GM18507 (cell line): Measurements from ENCODE around the gene NFIB.

ENCODE experiments used
- DNase-seq: peaks from one replicate; pipeline ENCODE4 v3.0.0; 2011; ENCODE audit warnings: low read depth; ENCODE audit not compliant: insufficient read length; ENCODE audit errors: extremely low spot score
- FAIRE-seq: peaks from 2 replicates; lab custom pipeline; 2011; peaks lifted over from hg19 to GRCh38; lab: Jason Lieb, UNC

NFIB gene

DNA sequence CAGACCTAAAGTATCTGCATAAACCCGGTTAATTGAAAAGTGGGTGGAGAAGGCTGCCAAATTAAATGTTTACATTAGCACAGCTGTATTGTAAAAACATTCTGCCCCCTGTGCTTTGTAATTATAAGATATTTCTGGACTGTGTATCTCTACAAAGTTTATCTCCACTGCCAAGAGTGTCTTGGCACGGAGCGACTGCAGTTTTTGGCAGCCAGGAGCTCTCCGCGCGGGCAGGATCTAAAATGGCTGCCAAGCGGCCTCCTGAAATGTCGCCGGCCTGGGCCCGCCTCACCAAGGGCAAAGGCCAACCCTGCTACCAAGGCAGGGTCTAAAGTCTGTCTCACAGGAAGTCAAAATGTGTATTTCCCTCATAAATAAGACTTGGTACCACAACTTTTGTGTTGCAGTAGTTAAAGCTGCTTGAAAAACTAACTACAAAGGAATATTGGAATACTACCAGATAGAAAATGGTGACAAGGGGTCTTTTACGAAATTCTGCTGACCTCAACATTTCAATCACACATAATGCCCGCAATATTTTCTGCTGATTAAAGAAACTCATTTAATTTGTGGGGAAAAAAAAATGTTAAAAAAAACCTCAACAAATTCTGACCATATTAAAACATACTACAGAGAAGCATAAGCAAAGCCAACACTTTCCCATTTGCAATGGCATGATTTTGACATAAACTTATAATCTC is 110.4 kb downstream of the NFIB start:
- FAIRE-seq: no peak
- DNase-seq: no peak

DNA sequence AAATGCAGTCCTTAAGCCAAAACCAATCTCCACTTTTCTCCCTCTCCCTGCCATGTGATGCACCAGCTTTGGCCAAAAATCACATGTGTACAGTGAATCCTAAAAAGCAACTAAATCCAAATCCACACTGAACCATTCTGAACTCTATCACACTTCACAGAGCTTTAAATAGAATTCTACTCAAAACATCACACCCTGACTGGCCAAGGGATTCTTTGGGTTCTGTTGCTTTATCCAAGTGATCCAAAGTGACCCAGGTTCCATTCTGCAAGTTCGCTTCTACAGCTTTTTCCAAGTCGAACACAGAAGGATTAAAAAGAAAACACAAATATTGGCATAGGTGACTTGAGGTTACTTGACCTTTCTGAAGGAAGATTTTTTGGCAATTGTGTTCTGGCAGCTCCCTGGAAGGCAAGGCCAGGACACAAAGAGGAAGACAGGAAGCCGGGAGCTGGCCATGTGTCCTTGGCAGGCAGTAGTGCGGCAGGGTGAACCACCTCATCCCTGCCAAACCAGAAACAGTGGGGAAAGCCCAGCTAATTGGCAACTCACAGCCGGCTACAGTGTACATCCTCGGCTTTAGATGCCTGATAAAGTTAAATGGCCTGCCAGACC is 115.0 kb downstream of the NFIB start:
- FAIRE-seq (no peak), DNase-seq (no peak)

DNA sequence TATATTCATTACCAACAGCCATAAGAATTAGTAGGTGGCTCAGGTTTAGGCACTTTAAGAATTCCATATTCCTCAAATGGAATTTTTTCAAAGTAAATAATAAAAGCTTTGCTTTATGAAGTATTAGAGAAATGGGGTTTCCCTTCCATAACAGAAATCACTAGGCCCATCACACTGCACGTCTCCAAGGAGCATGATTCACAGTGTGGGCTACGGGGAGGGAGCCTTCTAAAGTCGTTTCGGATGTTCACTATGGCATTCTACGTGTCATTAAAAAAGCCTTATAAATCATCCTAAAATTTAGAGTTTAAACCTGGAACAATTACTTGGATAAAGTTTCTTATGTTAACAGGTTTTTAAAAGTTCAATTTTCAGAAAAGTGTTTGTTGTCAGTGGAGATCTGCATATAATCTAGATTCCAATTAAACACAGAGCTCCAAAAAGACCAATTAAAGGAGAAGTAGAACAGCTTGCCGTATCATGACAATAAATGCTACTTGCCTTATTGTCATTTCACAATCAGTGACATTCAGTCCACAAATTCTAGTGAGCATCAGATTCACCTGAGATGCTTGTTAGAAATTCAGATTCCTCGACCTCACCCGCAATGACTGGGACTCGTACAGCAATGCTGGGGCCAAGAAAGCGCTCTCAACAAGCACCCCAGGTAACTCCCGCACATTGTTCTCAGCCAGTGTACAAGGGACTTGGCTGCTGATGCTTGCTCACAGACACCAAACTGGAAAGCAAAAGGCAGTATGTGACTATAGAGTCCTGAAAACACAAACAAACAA is 115.7 kb downstream of the NFIB start:
- no peak for FAIRE-seq
- DNase-seq: no peak

DNA sequence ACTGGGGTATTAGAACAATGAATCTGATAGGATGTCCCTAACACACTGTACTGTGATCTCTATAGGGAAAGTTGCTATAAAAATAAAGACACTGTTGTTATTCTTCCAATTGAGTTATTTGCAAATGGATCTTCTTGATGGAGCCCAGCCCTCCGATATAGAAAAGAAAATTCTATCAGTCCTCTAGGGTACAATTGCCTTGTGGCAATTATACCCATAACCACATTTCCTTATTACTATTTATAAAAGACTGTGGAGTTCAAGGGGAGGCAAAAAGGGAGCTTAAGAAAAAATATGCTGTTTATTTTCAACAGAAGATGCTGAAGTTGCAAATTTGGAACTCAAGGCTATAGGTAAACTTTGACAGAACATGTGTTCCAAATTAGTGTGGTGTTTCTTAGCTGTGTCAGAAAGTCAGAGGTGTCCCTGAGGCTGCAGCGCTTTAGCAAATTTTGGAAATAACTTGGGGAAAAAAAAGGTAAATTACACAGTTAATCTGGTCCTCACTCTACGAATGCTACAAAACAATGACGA is 116.5 kb downstream of the NFIB start:
- FAIRE-seq: no peak

DNA sequence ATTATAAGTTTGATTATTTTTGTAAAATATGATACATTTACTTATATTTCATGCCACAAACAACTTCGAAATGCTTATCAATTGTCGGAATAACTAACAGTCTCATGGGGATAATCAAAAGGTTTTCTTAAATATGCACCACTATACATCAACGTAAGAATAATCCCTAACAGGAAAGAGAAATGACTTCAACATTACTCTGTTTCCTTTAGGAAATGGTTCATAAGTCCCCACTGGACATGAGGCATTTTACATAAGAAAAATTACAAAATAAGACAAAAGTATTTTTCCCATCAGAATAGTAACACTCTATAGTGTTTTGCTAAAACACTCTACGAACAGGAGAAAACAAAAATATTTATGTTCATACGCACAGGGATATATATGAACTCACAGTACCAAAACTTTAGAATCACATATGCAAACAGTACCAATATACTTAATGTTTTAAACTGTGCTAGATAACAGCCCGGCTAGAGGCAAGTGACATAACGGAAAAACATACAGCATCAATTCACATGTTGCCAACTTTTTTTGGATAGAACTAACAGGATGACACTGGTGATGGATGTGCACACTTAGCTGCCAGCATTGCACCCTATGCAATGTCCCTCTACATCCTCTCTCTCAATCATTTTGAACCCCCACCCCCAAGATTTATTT is 120.5 kb downstream of the NFIB start:
- no peak for DNase-seq
- no peak for FAIRE-seq

More for the DNA sequence above, 116.5 kb downstream of the NFIB start:
- no peak for DNase-seq

DNA sequence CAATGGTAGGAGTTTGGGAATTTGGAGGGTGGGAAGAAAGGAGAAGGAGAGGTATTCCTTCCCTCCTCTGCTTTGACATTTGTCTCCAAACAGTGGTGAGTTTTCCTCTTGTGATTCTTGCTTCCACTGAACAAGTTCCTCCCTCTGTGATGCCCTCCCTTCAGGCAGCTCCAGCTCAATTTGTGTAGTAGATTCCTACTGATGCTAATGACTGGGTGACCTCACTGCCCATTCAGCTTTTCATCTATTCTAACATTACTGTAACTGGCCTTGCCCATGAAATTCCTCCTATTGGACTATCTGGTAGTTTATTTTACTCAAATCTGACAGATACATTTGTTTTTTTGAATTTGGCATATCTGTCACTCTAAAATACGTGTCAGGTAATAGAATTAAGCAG is 121.4 kb downstream of the NFIB start:
- FAIRE-seq: no peak
- no peak for DNase-seq

DNA sequence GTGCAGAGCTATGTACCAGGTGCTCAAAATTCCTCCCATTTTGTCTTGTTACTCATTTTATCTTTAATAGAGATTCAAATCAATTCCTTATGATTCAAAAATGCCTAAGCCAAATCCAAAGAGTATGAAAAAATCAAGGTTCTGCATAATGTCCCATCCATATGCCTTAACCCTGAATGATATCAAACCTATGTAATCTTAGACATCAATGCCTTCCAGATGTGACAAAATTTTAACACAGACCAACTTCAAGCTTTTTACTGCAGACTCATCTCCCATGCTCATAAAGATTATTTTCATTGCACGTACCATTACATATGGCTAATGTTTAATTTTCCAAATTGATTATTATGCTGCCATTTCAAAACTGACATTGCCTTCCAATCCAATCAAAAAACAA is 122.4 kb downstream of the NFIB start:
- FAIRE-seq (no peak), DNase-seq (no peak)

DNA sequence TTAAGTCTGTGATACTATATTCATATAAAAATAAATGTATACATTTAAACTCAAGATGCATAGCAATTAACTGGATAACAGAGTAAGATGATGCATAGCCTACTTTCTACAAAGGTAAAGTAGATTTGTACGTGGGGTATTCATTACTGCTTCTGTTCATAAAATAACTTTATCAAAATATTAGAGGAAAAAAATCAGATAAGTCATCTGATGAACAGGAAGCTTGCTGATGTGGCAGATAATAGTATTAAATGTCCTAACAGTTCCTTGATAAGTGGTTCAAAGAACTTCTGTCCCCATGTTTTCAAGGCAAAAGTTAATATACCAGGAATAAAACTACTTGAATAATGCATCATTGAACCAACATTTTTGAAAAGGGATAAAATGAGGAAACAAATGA is 123.7 kb downstream of the NFIB start:
- no peak for FAIRE-seq
- DNase-seq: no peak

DNA sequence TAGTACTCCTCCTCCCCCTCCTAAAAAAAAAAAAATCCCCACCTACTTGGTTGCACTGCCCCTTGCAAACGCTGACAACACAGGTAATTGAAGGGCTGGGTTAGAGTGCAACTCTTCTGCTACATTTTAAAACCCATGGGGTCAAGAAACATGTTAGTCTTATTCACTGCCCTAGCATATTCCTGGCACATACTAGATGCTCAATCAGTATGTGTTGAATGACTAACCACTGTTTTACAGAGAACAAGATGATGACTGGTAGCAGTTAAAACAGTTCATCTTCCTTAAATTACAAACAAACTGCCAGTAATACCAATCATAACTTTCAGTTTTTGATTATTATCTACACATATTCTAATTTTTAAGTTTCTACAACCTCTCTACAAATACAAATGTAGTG is 124.4 kb downstream of the NFIB start:
- DNase-seq (no peak), FAIRE-seq (no peak)

DNA sequence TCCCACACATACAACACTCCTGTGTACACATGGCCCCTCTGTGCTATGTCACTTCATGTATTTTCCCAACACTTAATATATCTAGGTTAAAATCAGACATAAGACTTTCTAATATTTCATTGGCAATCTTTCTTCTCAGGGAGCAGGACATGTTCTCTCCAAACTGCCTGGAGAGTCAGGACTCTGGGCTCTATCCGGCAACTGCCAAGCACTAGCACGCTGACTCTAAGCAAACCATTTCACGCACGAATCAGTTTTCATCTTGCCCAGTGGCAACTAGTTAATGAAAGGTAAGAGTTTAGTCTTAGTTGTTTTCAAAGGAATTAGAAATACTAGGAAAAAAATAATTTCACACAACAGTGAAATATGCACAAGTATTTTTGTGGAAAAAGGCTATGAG is 124.8 kb downstream of the NFIB start:
- DNase-seq (no peak), FAIRE-seq (no peak)

DNA sequence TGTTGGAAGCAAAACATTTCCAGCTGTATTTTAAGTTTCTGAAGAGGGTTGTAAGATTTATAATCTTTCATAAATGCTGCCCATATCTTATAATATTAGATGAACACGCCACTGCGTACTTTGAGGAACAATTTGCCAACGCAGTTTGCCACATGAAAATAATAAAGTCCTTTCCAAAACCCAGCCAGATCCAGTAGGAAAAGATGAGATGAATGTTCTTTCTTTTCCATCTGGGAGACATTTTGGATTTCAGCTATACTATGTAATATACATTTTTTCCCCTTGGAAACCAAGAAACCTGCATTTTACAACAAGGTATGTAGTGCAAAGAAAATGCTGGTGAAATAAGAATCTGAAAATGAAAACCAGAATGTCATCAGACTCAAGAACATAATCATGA is 125.4 kb downstream of the NFIB start:
- no peak for FAIRE-seq
- no peak for DNase-seq

DNA sequence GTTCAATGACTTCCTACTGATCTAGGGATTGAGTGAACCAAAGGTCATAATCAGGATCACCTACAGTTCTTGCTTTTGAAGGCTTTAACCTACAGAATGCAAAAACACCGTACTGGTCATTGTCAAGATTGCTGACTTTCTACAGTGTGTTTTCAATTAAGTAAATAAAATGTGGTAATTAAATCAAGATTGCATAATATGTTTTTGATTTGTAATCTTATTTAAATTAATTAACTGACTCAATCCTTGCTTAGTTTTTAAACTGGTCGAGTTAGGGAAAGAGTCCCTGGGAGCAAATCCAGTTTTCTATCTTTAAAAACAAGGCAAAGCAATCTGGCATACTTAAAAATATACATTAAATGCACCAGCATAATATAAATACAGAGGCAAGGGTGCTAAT is 125.9 kb downstream of the NFIB start:
- no peak for DNase-seq

DNA sequence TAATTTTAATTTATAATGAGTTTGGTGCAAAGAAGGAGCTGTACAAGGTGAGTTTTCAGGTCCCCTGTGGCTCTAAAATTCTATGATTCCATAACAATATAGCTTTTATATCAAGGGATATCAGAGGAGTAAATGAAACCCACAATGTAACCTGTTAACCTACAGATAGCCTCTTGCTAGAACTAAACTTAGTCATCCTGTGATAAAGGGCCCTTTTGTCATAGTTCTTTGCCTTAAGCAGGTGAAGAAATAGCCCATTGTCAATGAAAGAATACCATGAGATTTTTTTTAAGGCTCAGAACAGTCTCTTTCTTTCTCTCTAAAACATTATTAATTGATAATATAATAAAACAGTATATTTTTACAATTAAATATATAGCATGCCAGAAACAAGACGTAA is 127.8 kb downstream of the NFIB start:
- FAIRE-seq (no peak), DNase-seq (no peak)

More for the DNA sequence above, 125.9 kb downstream of the NFIB start:
- no peak for FAIRE-seq

DNA sequence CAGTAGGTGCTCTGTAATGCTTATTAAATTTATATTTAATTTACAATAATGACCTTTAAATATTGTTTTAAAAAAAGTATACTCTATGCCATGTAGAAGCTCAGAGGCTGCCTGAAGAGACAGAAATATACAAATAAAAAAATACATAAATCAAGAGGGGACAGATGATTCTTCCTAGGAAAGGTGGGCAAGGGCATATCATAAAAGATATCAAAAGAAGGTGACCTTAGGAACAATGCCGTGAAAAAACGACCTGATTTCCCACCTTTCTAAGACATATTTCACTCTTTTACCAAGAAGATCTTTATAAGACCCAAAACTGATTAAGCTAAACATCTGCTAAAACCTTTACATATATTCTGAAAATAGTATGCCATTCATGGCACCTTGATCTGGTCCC is 128.9 kb downstream of the NFIB start:
- no peak for FAIRE-seq

DNA sequence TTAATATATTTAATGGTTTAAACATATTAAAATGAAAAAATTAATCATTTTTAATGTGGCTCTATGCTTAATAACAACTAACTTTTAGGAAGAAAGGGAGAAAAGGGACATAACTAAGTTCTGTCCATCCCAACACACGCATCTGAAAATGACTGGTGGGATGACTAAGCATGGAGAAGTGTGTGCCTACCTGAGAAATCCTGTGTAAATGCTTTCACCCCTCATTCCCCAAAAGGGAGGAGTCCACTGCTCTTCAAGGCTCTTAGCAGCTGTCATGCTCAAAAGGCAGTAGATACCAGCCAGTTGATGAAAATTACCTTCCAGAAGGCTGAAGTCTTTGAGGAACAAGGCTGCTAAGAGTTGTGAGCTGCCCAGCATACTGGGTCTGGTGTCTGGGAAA is 130.9 kb downstream of the NFIB start:
- no peak for DNase-seq

More for the DNA sequence above, 128.9 kb downstream of the NFIB start:
- no peak for DNase-seq

DNA sequence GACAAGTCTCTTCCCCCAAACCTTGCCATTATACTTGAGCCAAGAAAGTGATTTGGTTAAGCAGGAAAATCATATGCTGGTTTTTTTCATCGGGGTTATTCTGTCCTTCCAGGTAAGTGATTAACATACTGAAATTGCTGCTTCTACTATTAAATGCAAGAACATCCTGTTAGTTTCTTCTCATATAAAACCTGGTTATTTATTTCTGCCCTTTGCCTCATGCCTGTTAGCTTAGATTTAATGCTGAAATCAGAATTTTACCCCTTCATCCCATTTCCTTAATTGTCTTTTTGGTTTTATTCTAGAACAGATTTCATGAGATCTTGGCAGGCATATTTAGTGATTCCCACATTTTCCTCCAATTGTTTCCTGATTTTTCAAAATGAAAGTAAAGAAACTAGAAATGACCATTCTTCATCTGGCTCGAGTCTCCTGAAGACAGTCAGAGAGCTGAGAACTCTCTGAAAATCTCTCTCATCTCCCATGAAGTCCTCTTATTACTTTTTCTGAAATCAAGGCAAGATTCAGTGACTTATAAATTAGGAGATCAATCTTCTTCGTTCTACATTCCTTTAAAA is 132.9 kb downstream of the NFIB start:
- DNase-seq: no peak
- no peak for FAIRE-seq

More for the DNA sequence above, 130.9 kb downstream of the NFIB start:
- FAIRE-seq: no peak

DNA sequence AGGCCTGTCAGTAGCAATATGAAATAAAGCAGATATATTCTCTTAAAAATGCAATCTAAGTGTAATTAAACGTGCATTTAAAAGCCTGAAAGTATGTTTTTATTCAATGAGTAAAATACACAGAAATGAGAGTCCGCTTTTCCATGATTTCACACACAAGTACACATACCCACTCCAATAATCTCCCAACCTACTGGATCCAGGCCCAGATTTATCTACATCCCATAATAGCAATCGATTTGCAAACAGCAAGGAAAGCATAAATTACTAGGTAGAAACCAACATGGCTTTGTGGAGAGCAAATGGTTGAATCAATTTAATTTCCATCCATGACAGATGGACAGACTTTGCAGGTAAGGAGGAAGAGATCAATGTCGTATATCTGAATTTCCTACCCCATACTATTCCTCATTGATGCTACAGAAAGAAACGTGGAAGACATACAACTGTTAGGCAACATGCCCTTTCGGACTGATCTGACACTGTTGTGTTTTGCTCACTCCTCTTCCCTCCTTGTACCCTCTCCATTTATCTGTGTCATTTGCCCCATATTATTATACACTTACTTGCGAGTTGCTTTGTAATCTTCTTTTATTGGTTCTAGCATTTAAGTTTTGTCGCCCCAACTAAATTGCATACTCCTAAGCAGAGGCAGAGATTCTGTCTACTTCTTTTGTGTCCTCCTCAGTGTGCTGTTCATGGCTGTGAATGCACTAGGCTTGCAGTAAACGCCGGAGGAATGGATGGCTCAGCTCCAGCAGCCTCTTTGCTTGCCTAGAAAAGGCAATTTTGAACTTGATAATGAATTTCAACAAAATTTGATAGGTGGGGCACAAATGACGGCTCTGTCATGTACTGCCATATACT is 133.6 kb downstream of the NFIB start:
- no peak for DNase-seq
- FAIRE-seq: no peak

DNA sequence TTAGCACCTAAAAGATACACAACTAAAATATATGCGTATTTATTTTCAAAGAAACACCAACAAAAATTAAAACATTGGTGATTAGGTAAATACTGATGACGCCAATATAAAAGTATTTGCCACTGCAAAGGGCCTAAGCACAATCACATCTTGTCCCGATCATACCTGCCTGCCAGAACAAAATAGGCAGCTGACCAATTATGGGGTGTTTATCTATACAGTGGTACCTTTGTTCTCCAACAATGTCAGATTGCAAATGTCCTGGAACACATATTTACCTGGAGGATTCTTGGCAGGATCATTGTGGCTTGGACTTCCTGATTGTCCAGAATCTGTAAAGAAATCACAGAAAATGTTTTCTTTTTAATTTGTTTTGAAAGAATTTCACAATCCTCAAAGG is 134.5 kb downstream of the NFIB start:
- DNase-seq (no peak), FAIRE-seq (no peak)

DNA sequence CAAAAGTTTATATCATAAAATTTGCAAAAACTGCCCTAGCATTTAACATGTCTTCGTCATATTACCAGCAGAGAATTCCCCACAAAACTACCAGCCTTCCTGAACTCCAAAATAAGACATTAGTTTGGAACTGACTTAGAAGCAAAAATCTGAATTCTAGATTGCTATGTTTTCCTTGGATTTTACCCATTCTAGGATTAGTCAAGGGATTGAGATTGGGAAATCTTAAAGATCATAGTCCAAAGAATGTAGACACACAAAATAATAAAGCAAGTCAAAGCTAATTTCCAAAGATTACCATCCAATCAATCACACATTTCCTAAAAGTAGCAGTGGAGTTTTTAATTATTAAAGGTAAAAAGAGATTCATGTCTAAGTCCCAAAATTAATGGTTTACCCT is 138.2 kb downstream of the NFIB start:
- no peak for DNase-seq
- no peak for FAIRE-seq
